PC-3 (cell line): Measurements from ENCODE around the gene BICRA. TPM values are rescaled to one million over a fixed set of nuclear protein-coding genes. Genes with fewer than 3 reads are reported as not detected.
"Not testable (repeated sequence)": the region's sequence is repeated elsewhere in the genome, so short reads cannot be mapped to it uniquely, and the experiment has no call there.

ENCODE experiments used
- ATAC-seq: fragments of 200-7000 bp; cut with Tn5 transposase; 2 replicates; pipeline ENCODE4 v1.9.1; 2020; ENCODE audit warnings: mild to moderate bottlenecking, moderate library complexity
- BruUV-seq: library from RNA; stranded (reverse); fragments of 400-500 nt; replicated peaks from 2 replicates; lab custom pipeline; 2021; lab: Mats Ljungman, UMichigan
- CTCF ChIA-PET: fragments of 300-600 bp; sonication (Branson Sonifier 250); formaldehyde crosslinking; loops from one replicate; lab custom pipeline; 2022; ENCODE audit warnings: antibody characterized with exemption; lab: Charles Lee
- POLR2A ChIA-PET: fragments of 300-600 bp; sonication (Branson Sonifier 250); formaldehyde crosslinking; loops from one replicate; lab custom pipeline; 2022; ENCODE audit warnings: antibody characterized with exemption; ENCODE audit not compliant: unreplicated experiment; lab: Charles Lee
- DNase-seq: peaks from one replicate; pipeline ENCODE4 v3.0.0-alpha.2; 2015
- H2AFZ ChIP-seq: fragments of 300-600 bp; sonication (generic); 2 replicates; pipeline ENCODE4 v1.6.0; 2016; ENCODE audit warnings: antibody characterized with exemption, low read length
- H3F3A ChIP-seq: fragments of 300-600 bp; sonication (generic); one replicate; pipeline ENCODE4 v1.6.0; 2017; ENCODE audit warnings: antibody characterized with exemption, low read length, control low read depth, mild to moderate bottlenecking; ENCODE audit not compliant: unreplicated experiment
- H3K27ac ChIP-seq: fragments of 300-600 bp; sonication (generic); 2 replicates; pipeline ENCODE4 v1.5.1; 2016; ENCODE audit warnings: mild to moderate bottlenecking, low read length
- H3K27me3 ChIP-seq: fragments of 300-600 bp; sonication (generic); 2 replicates; pipeline ENCODE4 v1.6.1; 2016; ENCODE audit warnings: low read length, mixed read lengths
- H3K36me3 ChIP-seq: fragments of 300-600 bp; sonication (generic); 2 replicates; pipeline ENCODE4 v1.6.1; 2016; ENCODE audit warnings: low read depth, mixed run types, low read length, mixed read lengths
- H3K4me1 ChIP-seq: fragments of 300-600 bp; sonication (generic); 2 replicates; pipeline ENCODE4 v1.5.1; 2016; ENCODE audit warnings: low read length; ENCODE audit not compliant: insufficient read depth
- H3K4me2 ChIP-seq: fragments of 300-600 bp; sonication (generic); 2 replicates; pipeline ENCODE4 v1.6.0; 2016; ENCODE audit warnings: low read length
- H3K4me3 ChIP-seq: fragments of 300-600 bp; sonication (generic); 2 replicates; pipeline ENCODE4 v1.5.1; 2016; ENCODE audit warnings: mild to moderate bottlenecking, low read length, mixed read lengths
- H3K79me2 ChIP-seq: fragments of 300-600 bp; sonication (generic); 2 replicates; pipeline ENCODE4 v1.6.1; 2017; ENCODE audit warnings: low read length, mixed read lengths
- H3K9ac ChIP-seq: fragments of 300-600 bp; sonication (generic); 2 replicates; pipeline ENCODE4 v1.6.0; 2016; ENCODE audit warnings: mild to moderate bottlenecking, low read length
- H3K9me2 ChIP-seq: fragments of 300-600 bp; sonication (generic); replicated peaks from 2 replicates; pipeline ENCODE4 v1.6.1; 2016; ENCODE audit warnings: mixed run types, low read length, mixed read lengths
- H3K9me3 ChIP-seq: fragments of 300-600 bp; sonication (generic); 2 replicates; pipeline ENCODE4 v1.6.1; 2016; ENCODE audit warnings: low read length, mixed read lengths
- H4K20me1 ChIP-seq: fragments of 300-600 bp; sonication (generic); 2 replicates; pipeline ENCODE4 v1.6.1; 2016; ENCODE audit warnings: low read length, mixed read lengths
- CTCF ChIP-seq: fragments of 300-600 bp; sonication (generic); conservative IDR thresholded peaks from 2 replicates; pipeline ENCODE4 v1.5.1; 2017; ENCODE audit warnings: antibody characterized with exemption, low read depth, mild to moderate bottlenecking, low read length
- EZH2 ChIP-seq: fragments of 300-600 bp; sonication (generic); IDR thresholded peaks from one replicate; pipeline ENCODE4 v1.6.1; 2017; ENCODE audit warnings: antibody characterized with exemption, mild to moderate bottlenecking, low read length; ENCODE audit not compliant: unreplicated experiment
- EZH2phosphoT487 ChIP-seq: fragments of 300-600 bp; sonication (generic); IDR thresholded peaks from 2 replicates; pipeline ENCODE4 v1.6.1; 2018; ENCODE audit warnings: mild to moderate bottlenecking, antibody characterized with exemption, low read length, borderline replicate concordance
- intact Hi-C: fragments of 100-400 bp; cut with micrococcal nuclease; formaldehyde crosslinking; loops from 2 replicates; pipeline ENCODE4 v1.9.0; 2023
- total RNA-seq: library from RNA; depleted of rRNA; stranded (reverse); fragments of >200 nt; gene quantifications from 2 replicates; pipeline ENCODE4 v1.2.3, GENCODE V29; 2014

BICRA gene
- total RNA-seq, 1 experiment from 2014 or later = 1.2 TPM

- Histone ChIP-seq H3K4me3 (no peak within 1 kb of the TSS), H3K9me2 (no peaks in the 10 kb centered on the region), H3K36me3 (no peaks in the 10 kb centered on the region), H3K9me3 (no peaks in the 10 kb centered on the region), H3K4me1 (no peaks in the 10 kb centered on the region), H3K79me2 (no peaks in the 10 kb centered on the region), H3K4me2 (no peak within 1 kb of the TSS), H2AFZ (no peak within 1 kb of the TSS), H3F3A (no peaks in the 10 kb centered on the region), H3K27ac (no peak within 1 kb of the TSS), H3K9ac (no peak within 1 kb of the TSS), H4K20me1 (no peaks in the 10 kb centered on the region), H3K27me3 (no peaks in the 10 kb centered on the region)
- ChIA-PET POLR2A (no interaction called here), CTCF (interaction anchor here (2.6 kb wide), 1 partner anchor 30 kb away, joined by 8 read pairs; no protein-coding TSS in a partner anchor)
- BruUV-seq = no TSS peak
- intact Hi-C loops = no loop called here
- DNase-seq (no peak), ATAC-seq (peak; percentile 27; the same call in 1 of the 2 replicates)
- no peak for TF ChIP-seq EZH2phosphoT487
- TF ChIP-seq CTCF = peak; percentile 66
- no peak for TF ChIP-seq EZH2
These were observed 104.4 kb downstream of the BICRA start, which contains the start of gene EHD2 for GRCh38 chr19:47713046-47714021. Gene EHD2 (plus strand): TSS chr19:47713422. CDS start chr19:47716613, 3,191 bp downstream.

- H3K36me3 ChIP-seq = no peaks in the 10 kb centered on the region
- ATAC-seq (no peak), DNase-seq (no peak)
- no peaks in the 10 kb centered on the region for H3K9me2 ChIP-seq
- ChIA-PET CTCF (interaction anchor here (2.6 kb wide), 1 partner anchor 29 kb away, joined by 8 read pairs; no protein-coding TSS in a partner anchor), POLR2A (no interaction called here)
- H3K9ac ChIP-seq = no peak overlapping the region
- no peaks in the 10 kb centered on the region for H3K4me1 ChIP-seq
- no peaks in the 10 kb centered on the region for H3K79me2 ChIP-seq
- H3F3A ChIP-seq = no peaks in the 10 kb centered on the region
- H3K4me3 ChIP-seq = no peak overlapping the region
- no peaks in the 10 kb centered on the region for H3K27me3 ChIP-seq
- no peak overlapping the region for H2AFZ ChIP-seq
- no peaks in the 10 kb centered on the region for H4K20me1 ChIP-seq
- H3K4me2 ChIP-seq = no peak overlapping the region
- no peak overlapping the region for H3K27ac ChIP-seq
- intact Hi-C loops = no loop called here
- TF ChIP-seq CTCF (no peak), EZH2 (no peak), EZH2phosphoT487 (no peak)
- BruUV-seq = no TSS peak
- H3K9me3 ChIP-seq = no peaks in the 10 kb centered on the region
These were observed 105.4 kb downstream of the BICRA start for GRCh38 chr19:47714339-47714738.

GRCh38 chr19:47714855-47715254 lies 105.9 kb downstream of the BICRA start:
- DNase-seq, H3K9me3 ChIP-seq, intact Hi-C loops, CTCF ChIA-PET, ATAC-seq, H2AFZ ChIP-seq, H3K9me2 ChIP-seq, H3K27ac ChIP-seq, H3F3A ChIP-seq, H3K79me2 ChIP-seq, BruUV-seq, H3K4me2 ChIP-seq, H3K36me3 ChIP-seq, H3K4me3 ChIP-seq, POLR2A ChIA-PET, H3K9ac ChIP-seq, H3K27me3 ChIP-seq, H4K20me1 ChIP-seq, H3K4me1 ChIP-seq: not testable (repeated sequence)
